GM21423 (cell line): ENCODE measurements around the gene CENPW.

ENCODE experiments used
- ATAC-seq: cut with Tn5 transposase; IDR thresholded peaks from one replicate; pipeline ENCODE4 v1.9.1; 2021; ENCODE audit warnings: mild to moderate bottlenecking, moderate library complexity; ENCODE audit not compliant: unreplicated experiment

CENPW gene

DNA sequence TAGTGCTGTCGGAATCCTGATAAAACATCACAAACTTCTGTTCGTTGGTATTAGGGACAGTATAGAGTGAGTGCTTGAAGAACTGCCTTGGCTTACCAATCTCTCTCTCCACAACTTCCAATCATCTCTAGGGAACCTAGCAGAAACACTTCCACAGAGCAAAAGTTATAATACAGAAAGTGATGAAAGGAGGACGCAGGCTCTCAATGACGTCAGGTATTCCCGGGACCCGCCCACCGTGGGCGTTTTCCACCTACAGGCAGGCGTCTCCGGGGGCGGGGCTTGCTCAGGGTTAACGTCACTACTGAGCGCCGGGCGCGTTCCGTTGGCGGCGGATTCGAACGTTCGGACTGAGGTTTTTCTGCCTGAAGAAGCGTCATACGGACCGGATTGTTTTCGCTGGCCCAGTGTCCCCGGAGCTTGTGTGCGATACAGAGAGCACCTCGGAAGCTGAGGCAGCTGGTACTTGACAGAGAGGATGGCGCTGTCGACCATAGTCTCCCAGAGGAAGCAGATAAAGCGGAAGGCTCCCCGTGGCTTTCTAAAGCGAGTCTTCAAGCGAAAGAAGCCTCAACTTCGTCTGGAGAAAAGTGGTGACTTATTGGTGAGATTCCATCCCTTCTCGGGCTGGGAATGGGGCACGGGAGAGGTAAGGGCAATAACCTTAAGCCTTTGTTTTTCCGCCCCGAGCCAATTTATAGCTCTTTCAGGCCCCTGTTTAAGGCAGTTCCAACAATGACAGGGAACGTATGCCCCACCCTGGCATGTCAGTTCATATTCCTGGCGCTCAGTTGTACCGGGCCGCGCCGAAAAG, at the start of gene CENPW:
TSS of gene CENPW (plus strand) at position 320 of the 814 bp plus-strand sequence. CDS start at position 479, 159 bp downstream.
- ATAC-seq = peak; percentile 95

DNA sequence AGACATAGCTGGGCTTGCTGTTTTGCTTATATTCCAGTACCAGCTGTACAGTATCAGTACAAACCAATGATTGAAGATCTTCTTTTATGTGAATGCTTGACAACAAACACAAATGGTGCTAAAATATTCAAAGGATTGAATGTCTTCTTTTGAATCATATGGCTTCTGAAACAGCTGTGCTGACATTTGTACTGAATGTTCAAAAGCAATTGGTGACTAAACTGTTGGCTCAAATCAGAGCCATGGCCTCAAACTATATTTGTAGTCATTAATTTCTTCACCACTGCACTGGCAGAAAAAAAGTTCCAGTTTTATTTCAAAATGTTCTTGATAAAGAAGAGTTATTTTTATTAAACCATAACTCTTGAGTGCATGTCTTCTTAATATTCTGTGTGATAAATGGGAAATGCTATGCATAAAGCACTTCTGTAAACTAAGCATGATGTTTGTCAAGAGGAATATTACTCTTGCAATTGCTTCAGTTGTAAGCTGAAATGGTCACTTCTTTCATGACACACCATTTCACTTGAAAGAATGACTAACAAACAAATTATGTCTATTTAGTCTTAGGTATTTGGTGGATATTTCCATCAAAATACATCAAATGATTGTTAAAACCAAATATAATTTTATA, 45.9 kb upstream of the CENPW start:
- no peak for ATAC-seq

DNA sequence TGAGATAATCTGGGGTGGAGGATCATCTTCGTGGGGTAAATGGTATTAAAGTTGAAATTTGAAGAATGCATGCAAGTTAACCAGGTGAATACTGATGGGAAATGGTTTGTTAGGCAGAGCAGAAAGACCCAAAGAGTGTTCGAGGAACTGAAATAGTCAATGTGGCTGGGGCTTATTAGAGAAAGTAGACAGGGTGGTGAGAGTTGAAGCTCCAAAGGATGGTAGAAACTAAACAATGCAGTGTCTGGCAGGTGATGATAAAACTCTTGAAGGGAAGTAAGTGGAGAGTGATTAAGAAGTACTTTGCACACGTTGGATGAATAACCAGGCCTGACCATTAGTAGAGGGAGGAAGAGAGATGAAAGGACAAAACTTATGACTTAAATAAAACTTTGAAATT, 39.8 kb upstream of the CENPW start:
- peak; percentile 60 for ATAC-seq

DNA sequence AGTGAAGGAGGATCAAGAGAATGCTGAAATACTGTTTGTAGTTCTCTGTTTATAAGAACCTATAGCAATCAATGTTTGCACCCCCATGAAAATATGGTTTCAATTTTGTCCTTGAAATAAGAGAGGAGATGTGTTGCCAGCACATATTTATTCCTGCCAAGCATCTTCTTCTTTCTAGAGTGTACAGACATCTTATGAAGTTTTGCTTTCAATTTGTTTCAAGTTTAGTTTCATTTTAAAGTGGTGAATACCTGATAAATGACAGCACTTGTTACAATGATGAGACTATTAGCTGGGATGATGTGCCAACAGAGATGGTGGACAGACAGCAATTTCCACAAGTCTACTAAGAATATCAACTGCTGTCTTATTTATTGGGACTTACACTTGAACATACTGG, 39.2 kb upstream of the CENPW start:
- peak; percentile 69 for ATAC-seq

DNA sequence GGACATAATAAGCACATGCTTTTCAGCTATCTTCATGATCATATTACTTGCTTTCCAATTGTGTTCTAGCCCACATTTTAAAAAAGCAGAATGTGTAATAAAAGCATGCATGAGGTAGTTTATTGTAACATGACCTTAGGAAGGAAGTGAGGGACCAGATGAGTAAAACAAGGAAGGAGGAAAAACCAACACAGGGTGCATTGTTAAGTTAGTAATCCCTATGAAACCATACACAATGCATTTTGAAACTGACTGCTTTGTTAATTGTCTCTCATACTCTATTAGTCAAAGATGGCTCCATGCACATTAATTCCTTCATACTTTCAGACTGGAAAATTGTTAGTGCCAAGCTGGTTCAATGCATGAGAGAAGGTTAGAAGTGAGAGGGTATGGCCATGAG, 37.7 kb upstream of the CENPW start:
- no peak for ATAC-seq

DNA sequence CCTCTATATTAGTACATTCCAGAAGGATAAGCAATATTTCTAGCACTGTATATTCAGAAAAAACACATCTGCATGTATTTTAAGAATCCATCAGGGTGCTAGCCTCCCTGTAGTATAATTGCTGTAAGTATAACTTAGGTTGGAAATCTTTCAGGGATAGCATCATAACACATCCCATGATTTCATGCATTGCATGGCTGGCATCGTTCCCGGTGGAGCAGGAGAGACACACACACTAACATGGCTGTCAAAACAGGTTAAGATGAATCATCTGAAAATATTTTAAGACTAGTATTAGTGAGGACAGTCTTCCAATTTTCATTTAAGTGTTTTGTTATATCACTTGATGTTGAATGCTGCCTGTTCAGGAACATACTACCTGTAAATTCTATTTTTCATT, 32.1 kb upstream of the CENPW start:
- no peak for ATAC-seq

DNA sequence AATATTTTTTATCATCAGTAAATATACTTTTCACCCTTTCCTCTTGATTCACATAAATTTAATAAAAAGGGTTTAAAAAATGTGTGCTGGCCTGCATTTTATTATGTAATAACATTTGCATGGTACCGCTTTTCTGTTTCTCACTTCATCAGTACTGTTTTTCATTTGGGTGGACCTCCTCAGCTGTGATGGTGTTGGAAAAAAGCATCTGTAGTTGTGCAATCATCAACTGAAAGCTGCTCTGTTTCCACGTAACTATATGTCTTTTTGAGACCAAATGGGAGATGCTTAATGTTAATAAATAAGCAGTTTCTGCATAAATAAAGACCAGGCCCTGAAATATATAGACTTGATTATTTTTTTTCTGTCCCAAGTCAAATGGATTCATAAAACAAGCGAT, 31.6 kb upstream of the CENPW start:
- ATAC-seq = no peak

DNA sequence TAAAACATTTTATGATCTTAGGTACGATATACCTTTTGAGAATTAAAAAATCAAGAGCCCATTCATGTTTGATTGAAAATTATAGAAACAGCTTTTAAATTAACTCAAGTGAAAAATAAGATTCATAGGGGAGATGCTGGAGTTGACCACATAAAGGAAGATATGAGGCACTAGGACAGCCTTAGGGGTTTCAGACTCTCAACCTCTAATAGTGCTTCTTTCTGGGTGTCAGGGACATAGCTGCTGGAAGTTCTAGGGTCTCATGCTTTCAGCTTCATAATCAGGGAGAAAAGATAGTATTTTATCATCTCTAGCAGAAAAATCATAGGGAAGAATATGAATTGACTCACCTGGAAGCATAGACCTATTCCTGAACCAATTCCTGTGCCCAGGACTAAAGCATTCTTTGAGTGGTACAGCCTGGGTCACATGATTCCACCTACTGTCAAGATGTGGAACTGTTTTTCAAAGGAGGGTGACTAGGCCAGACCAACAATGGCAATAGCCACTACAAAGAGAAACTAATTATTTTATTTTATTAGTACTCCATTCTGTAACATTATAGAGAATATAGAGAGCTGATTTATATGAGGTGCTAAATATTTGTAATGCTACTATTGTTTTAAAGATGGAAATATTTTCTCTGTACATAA, 27.8 kb upstream of the CENPW start:
- ATAC-seq = peak; percentile 93

DNA sequence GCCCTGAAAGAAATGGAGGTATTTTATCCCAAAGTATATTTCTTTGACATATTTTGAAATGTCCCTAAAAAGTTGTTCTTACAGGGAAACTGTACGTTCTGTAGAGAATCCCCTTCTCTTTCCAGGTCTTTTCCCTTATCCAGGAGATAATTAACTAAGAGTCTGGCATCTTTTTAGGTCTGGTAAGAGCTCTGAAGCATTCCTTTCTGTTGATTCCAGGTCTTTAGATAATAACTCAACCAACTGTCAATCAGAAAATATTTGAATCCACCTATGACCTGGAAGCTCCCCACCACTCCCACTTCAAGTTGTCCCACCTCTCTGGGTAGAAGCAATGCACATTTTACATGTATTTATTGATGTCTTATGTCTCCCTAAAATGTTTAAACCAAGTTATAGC, 26.0 kb upstream of the CENPW start:
- no peak for ATAC-seq

DNA sequence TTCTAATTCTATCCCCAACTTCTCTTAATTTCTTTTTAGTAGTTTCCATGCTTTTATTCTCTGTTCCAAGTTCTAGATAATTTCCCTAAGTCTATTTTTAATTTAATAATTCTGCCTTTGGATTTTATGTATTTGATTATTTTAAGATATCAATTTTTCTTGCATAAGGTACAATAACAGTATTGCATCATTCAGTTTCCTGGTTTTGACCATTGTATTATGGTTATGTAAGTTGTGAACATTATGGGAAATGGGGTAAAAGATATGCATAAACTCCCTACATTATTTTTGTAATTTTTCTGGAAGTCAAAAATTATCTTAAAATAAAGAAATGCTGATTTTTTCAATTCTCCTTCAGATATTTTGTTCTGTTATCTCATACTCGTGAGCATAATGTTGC, 21.1 kb upstream of the CENPW start:
- no peak for ATAC-seq

DNA sequence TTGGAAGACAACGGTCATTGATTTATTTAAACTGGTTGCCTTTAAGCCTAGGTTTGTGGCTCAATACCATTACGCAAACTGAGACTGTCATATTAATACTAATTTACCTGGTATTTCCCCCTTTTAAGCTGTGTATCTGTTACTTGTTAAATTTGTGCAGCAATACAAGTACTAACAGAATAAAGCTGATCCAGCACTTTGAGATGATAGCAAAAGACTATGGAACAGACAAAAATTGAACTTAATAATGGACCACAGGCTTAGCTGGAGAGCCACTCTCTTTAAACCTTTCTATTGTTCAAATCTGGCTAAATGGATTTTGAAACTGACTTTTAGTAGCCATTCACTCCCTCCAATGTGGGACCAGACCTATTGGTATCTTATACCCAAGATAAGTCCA, 6.2 kb upstream of the CENPW start:
- ATAC-seq = no peak

DNA sequence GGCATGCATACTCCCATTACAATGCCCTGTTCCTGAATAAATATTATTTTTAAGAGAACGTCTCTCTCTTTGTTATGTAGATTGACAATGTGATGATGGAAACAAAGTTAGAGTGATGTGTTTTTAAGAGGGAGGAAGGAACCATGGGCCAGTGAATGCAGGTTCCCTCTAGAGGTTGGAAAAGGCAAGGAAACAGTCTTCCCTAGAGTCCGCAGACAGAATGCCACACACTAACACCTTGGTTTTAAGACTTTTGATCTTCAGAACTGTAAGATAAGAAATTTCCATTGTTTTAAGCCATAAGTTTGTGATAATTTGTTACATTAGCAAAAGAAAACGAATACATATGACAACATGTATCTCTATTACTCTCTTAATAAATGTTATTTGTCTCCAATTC, 4.7 kb upstream of the CENPW start:
- no peak for ATAC-seq

DNA sequence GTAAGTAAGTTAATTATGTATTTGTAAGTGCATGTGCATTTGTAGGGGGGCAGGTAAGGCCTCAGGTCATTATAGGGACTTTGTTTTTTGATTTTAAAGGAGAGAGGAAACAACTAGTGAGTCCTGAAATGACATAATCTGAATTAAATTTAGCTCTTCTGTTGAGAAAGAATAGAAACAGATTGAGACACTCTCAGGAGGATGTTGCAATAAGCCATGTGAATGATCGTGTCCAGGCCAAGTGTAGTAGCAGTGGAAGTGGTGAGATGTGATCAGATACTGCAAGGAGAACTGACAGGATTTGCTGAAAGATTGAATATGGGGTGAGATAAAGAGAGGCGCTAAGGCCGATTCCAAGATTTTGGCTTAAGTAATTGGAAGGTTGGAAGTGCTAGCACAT, 2.6 kb upstream of the CENPW start:
- no peak for ATAC-seq

DNA sequence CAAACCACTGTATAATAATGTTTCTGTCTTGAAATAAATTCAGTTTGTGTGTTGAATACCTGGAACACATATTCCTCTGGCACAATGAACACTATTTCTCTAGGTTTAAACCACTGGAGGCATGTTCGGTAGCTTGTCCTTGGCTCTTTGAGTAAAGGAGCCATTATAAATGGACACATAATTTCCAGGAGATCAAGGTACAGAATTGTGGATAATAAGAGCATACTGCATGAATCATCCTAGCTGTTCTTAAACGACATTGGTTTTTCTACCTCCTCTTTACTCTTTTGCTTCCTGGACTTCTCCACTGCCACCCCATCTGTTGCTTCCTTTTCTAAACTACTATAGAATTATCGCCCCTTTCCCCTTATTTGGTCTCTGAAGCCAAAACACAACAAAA, 1.2 kb downstream of the CENPW start:
- ATAC-seq = no peak

DNA sequence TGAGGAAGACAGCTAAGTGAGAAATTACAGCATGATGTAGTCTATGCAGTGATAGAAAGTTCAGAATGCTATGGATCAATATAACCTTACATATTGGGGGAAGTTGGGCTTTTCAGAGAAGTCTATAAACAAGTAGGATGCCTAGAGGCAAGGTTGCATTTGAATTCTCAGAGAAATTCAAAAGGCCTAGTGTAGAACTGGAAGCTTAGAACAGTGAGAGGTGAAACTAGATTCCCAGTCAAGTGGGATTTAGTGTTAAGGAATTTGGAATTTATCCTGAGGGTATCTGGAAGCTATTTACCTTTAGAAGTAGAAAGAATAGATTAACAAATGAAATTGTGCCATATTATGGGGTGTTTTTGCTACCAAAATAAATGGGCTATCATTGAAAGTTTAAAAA, 4.3 kb downstream of the CENPW start:
- no peak for ATAC-seq

DNA sequence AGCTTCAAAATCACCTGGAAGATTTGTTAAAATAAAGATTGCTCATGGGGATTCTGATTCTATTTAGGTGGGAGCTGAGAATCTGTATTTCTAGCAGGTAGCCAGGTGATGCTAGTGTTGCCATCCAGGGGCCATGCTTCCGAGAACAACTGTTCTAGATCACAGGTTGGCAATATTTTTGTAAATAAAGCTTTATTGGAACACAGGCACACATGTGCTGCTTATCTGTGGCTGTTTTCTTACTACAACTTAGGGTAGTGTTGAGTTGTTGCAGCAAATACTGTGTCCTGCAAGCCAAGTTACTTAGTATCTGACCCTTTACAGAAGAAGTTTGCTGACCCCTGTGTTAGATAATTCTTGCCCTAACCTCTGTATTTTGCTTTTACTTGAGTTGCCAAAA, 12.0 kb downstream of the CENPW start:
- ATAC-seq = no peak

DNA sequence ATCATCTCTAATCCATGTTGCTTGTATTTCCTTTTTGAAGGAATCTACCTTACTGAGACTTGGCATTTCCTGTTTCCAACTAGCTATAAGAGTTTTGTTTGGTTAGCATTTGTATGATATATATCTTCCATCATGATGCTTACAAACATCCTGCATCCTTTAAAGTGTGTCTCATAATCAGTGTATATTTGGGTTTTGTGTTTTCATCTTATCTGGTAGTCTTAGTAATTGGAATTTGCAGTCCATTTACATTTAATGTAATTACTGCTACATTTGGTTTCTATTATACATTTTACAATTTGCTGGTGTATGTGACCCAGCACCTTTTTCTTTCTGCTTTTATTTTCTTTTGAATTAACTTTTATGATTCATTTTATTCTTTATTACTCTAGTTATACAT, 12.6 kb downstream of the CENPW start:
- ATAC-seq = no peak

DNA sequence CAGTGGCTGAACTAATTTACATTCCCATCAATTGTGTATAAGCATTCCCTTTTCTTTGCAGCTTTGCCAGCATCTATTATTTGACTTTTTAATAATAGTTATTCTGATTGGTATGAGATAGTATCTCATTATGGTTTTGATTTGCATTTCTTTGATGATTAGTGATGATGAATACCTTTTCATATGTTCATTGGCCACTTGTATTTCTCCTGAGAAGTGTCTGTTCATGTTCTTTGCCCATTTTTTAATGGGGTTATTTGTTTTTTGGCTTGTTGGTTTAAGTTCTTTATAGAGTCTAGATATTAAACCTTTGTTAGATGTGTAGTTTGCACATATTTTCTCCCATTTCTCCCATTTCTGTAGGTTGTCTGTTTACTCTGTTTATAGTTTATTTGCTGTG, 16.6 kb downstream of the CENPW start:
- no peak for ATAC-seq

DNA sequence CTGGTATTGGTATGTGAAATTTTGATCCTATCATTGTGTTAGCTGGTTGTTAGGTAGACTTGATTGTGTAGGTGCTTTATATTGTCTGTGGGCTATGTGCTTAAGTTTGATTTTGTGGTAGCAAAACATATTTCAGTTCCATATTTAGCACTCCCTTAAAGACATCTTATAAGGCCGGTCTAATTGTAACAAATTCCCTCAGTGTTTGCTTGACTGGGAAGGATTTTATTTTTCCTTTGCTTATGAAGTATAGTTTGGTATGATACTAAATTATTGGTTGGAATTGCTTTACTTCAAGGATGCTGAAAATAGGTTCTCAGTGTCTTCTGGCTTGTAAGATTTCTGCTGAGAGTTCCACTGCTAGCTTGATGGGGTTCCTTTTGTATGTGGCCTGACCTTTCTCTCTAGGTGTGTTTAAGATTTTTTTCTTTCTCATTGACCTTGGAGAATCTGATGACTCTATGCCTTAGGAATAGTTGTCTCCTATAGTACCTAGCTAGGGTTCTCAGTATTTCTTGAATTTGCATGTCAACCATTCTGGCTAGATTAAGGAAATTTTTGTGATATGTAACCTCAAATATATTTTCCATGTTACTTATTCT, 20.1 kb downstream of the CENPW start:
- no peak for ATAC-seq

DNA sequence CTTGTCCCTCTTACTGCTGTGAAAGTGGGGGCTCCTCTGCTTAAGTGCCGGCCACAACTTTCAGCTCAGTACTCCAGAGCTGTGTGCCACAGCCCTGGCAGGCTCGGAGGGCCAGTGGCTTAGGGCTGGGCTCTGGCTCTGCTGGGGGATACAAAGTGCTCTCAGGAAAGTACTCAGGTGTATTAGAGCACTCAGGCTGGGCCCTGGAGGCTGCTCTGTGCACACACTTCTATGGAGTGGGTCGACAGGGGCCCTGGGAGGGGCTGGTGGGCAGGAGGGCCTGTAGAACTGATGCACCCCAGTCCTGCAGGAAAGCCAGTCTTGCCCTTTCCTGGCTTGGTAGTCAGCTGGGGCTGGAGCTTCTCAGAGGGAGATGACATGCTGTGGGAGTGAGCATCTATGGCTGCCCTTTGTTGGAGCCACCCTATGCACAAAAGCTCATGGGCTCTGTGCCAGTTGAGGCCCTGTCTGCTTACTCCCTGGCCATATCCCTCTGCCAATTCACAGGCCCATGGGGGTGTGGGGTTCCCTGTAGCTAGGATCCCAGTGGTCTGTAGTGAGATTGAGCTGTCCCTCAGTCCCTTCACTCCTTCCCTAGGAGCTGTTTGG, 22.0 kb downstream of the CENPW start:
- ATAC-seq = no peak

DNA sequence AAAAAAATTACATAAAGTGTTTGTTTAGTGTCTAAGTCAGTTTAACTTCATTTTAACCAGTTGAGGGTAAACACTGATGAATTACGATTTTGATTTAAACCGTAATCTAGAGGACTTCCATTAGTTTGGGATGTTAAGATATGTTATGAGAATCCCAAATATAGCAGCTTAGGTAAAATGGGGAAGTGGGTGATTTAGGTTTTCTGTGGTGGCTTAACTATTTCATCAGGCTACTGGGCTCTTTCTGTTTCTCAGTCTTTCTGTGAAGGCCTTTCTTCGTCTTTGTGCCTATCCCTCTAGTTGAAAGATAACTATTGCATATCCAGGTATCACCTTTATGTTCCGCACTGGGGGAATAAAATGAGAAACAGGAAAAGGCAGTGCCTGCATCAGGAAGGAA, 27.9 kb downstream of the CENPW start:
- no peak for ATAC-seq
